ENCODE results near the gene PRSS36.

DNA sequence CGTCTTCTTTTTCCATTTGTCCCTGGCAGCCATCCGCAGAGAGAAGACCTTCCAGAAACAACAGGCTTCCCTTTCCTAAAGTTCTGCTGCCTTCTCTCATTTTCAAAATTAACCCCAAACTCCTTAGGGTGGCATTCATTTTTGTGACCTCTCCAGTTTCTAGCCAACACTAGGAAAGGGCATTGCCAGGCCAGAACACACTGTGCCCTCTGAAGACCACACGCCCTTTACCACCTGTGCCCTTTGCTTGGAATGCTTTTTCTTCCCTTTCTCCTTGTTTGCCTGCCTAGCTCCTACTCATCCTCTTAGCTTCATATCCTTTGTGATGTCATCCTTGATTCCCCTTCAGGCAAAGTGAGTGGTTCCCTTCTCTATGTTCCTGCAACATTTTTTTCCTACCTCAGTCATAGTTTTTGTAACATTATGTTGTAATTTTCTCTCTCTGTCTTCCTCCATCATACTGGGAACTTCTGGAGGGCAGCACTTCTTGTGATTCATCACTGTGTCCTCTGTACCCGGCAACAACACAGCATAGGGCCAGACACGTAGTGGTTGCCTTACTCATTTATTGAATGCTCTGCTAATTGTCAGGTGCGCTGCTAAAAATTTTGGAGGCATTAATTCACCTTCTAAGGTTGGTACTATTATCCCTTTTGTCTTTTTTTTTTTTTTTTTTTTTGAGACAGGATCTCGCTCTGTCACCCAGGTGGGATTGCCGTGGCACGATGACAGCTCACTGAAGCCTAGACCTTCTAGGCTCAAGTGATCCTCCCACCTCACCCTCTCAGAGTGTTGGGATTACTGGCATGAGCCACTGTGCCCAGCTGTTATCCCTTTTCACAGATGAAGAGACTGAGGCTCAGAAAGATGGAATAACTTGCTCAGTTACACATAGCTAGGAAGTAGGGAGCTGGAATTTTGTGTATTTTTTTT, 31.4 kb downstream of the PRSS36 start:
- TF ChIP-seq CTCF (conservative IDR thresholded peaks at IDR 0.05; ENCODE audit: low read depth, low read length) (no peak), EZH2 (IDR thresholded peaks at IDR 0.05; ENCODE audit: borderline replicate concordance, low read depth, low read length, poor library complexity, severe bottlenecking) (no peak)

All from A673 (cell line).